Neural progenitor cell (in vitro differentiated cells): ENCODE measurements around the gene BATF. TPM values are rescaled to one million over a fixed set of nuclear protein-coding genes. Genes with fewer than 3 reads are reported as not detected.

Experiments
- DNase-seq: peaks from one replicate; pipeline ENCODE4 v3.0.0-alpha.2; 2016; ENCODE audit warnings: low spot score
- H2AFZ ChIP-seq: fragments of 200-600 bp; sonication (generic); replicated peaks from 2 replicates; pipeline ENCODE4 v1.6.1; 2016; ENCODE audit warnings: antibody characterized with exemption
- H3F3A ChIP-seq: fragments of 200-600 bp; sonication (generic); 2 replicates; pipeline ENCODE4 v1.6.1; 2016; ENCODE audit warnings: antibody characterized with exemption, low read depth
- H3K27ac ChIP-seq: fragments of 200-600 bp; sonication (generic); 2 replicates; pipeline ENCODE4 v1.5.1; 2016; ENCODE audit warnings: mild to moderate bottlenecking
- H3K27me3 ChIP-seq: fragments of 200-600 bp; sonication (generic); 2 replicates; pipeline ENCODE4 v1.6.1; 2016; ENCODE audit warnings: mild to moderate bottlenecking, moderate library complexity
- H3K36me3 ChIP-seq: fragments of 200-600 bp; sonication (generic); 2 replicates; pipeline ENCODE4 v1.5.1; 2016
- H3K4me1 ChIP-seq: fragments of 200-600 bp; sonication (generic); 2 replicates; pipeline ENCODE4 v1.6.1; 2016; ENCODE audit warnings: mixed run types
- H3K4me2 ChIP-seq: fragments of 200-600 bp; sonication (generic); 2 replicates; pipeline ENCODE4 v1.6.1; 2016
- H3K4me3 ChIP-seq: fragments of 200-600 bp; sonication (generic); 2 replicates; pipeline ENCODE4 v1.5.1; 2016
- H3K79me2 ChIP-seq: fragments of 200-600 bp; sonication (generic); 2 replicates; pipeline ENCODE4 v1.6.1; 2016; ENCODE audit warnings: low read depth
- H3K9ac ChIP-seq: fragments of 200-600 bp; sonication (generic); 2 replicates; pipeline ENCODE4 v1.6.1; 2016
- H3K9me3 ChIP-seq: fragments of 200-600 bp; sonication (generic); 2 replicates; pipeline ENCODE4 v1.5.1; 2016; ENCODE audit warnings: low read depth
- H4K20me1 ChIP-seq: fragments of 200-600 bp; sonication (generic); 2 replicates; pipeline ENCODE4 v1.6.1; 2016; ENCODE audit warnings: low read depth
- H3K27ac Mint-ChIP-seq: 3 replicates; pipeline ENCODE4 v1.8.0; 2021; ENCODE audit warnings: mixed read lengths
- H3K27me3 Mint-ChIP-seq: 2 replicates; pipeline ENCODE4 v1.8.0; 2022; ENCODE audit warnings: low read depth, mild to moderate bottlenecking, inconsistent platforms, moderate library complexity, mixed read lengths; ENCODE audit not compliant: insufficient read depth
- H3K36me3 Mint-ChIP-seq: 3 replicates; pipeline ENCODE4 v1.8.0; 2021; ENCODE audit warnings: mixed read lengths
- H3K4me1 Mint-ChIP-seq: 3 replicates; pipeline ENCODE4 v1.8.0; 2021; ENCODE audit warnings: mixed read lengths
- H3K4me3 Mint-ChIP-seq: 3 replicates; pipeline ENCODE4 v1.8.0; 2021; ENCODE audit warnings: mild to moderate bottlenecking, moderate library complexity, mixed read lengths
- H3K9me3 Mint-ChIP-seq: 3 replicates; pipeline ENCODE4 v1.8.0; 2020; ENCODE audit warnings: mixed read lengths
- EZH2 ChIP-seq: fragments of 200-600 bp; sonication (generic); IDR thresholded peaks from 2 replicates; pipeline ENCODE4 v1.6.1; 2017; ENCODE audit warnings: antibody characterized with exemption, mild to moderate bottlenecking, moderate library complexity
- EZH2phosphoT487 ChIP-seq: fragments of 200-600 bp; sonication (generic); IDR thresholded peaks from 2 replicates; pipeline ENCODE4 v1.6.1; 2017; ENCODE audit warnings: antibody characterized with exemption
- total RNA-seq: library from RNA; depleted of rRNA; stranded (reverse); fragments of >200 nt; gene quantifications from 2 replicates; pipeline ENCODE4 v1.2.3, GENCODE V29; 2015; ENCODE audit warnings: low replicate concordance
- TF ChIP-seq, protein P1 (sequence below): fragments of 200-600 bp; sonication (generic); IDR thresholded peaks from 2 replicates; pipeline ENCODE4 v1.5.1; 2017; ENCODE audit warnings: antibody characterized with exemption, mild to moderate bottlenecking

BATF gene
- total RNA-seq, 1 donor from 2014 or later = not detected

DNA sequence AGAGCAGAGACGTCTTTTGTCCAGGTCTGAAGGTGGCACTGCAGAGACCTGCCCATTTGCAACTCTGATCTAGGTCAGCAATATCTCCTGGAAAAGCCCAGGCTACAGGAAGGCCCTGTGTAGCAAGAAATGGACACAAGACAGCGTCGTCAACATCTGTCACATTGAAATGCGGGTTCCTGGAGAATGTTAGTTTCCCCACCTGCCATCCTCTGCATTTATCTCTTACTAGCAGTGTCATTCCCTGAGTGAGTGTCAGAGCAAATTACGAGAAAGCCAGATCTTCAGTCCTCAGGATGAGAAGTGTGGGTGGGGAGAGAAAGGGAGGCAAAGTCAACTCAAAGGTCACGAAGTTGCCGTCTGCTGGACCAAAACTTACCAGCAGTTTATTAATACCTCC is 28.8 kb downstream of the BATF start:
- Mint-ChIP-seq H3K36me3 (no peaks in the 10 kb centered on the region), H3K4me1 (no peaks in the 10 kb centered on the region), H3K27ac (no peak overlapping the region), H3K4me3 (no peak overlapping the region), H3K27me3 (peaks cover 2% of the 10 kb centered on the region), H3K9me3 (no peaks in the 10 kb centered on the region)
- H3K4me1 ChIP-seq = no peaks in the 10 kb centered on the region
- no peaks in the 10 kb centered on the region for H3F3A ChIP-seq
- no peak overlapping the region for H3K27ac ChIP-seq
- no peaks in the 10 kb centered on the region for H3K9me3 ChIP-seq
- TF ChIP-seq EZH2 = no peak
- TF ChIP-seq, protein P1, sequence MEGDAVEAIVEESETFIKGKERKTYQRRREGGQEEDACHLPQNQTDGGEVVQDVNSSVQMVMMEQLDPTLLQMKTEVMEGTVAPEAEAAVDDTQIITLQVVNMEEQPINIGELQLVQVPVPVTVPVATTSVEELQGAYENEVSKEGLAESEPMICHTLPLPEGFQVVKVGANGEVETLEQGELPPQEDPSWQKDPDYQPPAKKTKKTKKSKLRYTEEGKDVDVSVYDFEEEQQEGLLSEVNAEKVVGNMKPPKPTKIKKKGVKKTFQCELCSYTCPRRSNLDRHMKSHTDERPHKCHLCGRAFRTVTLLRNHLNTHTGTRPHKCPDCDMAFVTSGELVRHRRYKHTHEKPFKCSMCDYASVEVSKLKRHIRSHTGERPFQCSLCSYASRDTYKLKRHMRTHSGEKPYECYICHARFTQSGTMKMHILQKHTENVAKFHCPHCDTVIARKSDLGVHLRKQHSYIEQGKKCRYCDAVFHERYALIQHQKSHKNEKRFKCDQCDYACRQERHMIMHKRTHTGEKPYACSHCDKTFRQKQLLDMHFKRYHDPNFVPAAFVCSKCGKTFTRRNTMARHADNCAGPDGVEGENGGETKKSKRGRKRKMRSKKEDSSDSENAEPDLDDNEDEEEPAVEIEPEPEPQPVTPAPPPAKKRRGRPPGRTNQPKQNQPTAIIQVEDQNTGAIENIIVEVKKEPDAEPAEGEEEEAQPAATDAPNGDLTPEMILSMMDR = no peak
- H3K9ac ChIP-seq = no peak overlapping the region
- DNase-seq = no peak
- no peak overlapping the region for H2AFZ ChIP-seq
- no peaks in the 10 kb centered on the region for H3K79me2 ChIP-seq
- no peaks in the 10 kb centered on the region for H3K27me3 ChIP-seq
- H4K20me1 ChIP-seq = no peaks in the 10 kb centered on the region
- H3K4me2 ChIP-seq = no peak overlapping the region
- H3K36me3 ChIP-seq = no peaks in the 10 kb centered on the region
- no peak overlapping the region for H3K4me3 ChIP-seq

DNA sequence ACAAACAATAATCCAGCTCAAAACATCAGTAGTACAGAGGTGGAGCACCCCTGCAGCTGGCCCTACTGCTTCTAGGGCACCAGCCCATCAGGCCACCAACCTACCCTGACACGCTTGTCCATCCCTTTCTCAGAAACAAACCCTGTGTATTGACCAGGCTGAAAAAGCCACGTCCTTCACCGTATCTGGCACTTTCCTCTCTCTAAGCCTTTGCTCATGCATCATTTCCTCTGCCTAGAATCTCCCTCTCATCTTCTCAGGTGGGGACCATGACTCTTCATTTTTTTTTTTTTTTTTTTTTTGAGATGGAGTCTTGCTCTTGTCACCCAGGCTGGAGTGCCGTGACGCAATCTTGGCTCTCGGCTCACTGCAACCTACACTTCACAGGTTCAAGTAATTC is 30.9 kb downstream of the BATF start:
- Mint-ChIP-seq H3K27me3 (peaks cover 2% of the 10 kb centered on the region), H3K27ac (no peak overlapping the region), H3K4me3 (no peak overlapping the region), H3K36me3 (no peaks in the 10 kb centered on the region), H3K4me1 (no peaks in the 10 kb centered on the region), H3K9me3 (no peaks in the 10 kb centered on the region)
- DNase-seq = no peak
- H3K36me3 ChIP-seq = no peaks in the 10 kb centered on the region
- H3K9ac ChIP-seq = no peak overlapping the region
- no peaks in the 10 kb centered on the region for H3K79me2 ChIP-seq
- H3K9me3 ChIP-seq = no peaks in the 10 kb centered on the region
- H2AFZ ChIP-seq = no peak overlapping the region
- no peaks in the 10 kb centered on the region for H3F3A ChIP-seq
- no peak overlapping the region for H3K4me3 ChIP-seq
- no peaks in the 10 kb centered on the region for H4K20me1 ChIP-seq
- TF ChIP-seq, protein P1 = no peak
- TF ChIP-seq EZH2phosphoT487 (no peak), EZH2 (no peak)
- H3K27me3 ChIP-seq = no peaks in the 10 kb centered on the region
- no peaks in the 10 kb centered on the region for H3K4me1 ChIP-seq
- no peak overlapping the region for H3K4me2 ChIP-seq
- H3K27ac ChIP-seq = no peak overlapping the region

DNA sequence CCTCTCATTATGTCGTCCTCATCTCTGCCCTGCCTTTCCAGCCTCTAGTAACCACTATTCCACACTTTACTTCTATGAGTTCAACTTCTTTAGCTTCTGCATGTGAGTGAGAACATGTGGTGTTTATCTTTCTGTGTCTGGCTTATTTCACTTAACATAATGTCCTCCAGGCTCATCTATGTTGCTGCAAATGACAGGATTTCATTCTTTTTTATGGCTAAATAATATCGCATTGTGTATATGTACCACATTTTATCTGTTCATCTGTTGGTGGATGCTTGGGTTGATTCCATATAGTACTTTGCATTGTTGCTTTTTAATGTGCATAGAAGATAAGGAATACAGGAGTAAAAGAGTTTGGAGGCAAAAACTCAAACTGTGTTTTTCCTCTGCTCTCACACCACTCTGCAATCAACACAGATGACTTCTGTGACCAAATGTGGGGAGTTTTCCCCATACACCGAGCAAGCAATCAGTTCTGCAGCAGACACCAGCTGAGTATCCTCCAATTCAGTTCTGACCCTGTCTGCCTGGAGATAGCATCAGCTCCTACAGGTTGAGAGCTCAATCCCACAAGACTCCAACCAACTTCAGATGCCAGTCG is 31.6 kb downstream of the BATF start:
- no peaks in the 10 kb centered on the region for H3K36me3 ChIP-seq
- H2AFZ ChIP-seq = no peak overlapping the region
- H3K4me1 ChIP-seq = no peaks in the 10 kb centered on the region
- no peak overlapping the region for H3K4me2 ChIP-seq
- no peaks in the 10 kb centered on the region for H3K36me3 Mint-ChIP-seq
- H3K27me3 Mint-ChIP-seq = no peaks in the 10 kb centered on the region
- H3K9me3 Mint-ChIP-seq = no peaks in the 10 kb centered on the region
- no peak overlapping the region for H3K4me3 ChIP-seq
- no peaks in the 10 kb centered on the region for H3K27me3 ChIP-seq
- no peaks in the 10 kb centered on the region for H3K9me3 ChIP-seq
- TF ChIP-seq EZH2 (no peak), EZH2phosphoT487 (no peak)
- TF ChIP-seq, protein P1 = no peak
- DNase-seq = no peak
- H3K4me1 Mint-ChIP-seq = no peaks in the 10 kb centered on the region
- H3K9ac ChIP-seq = no peak overlapping the region
- no peak overlapping the region for H3K4me3 Mint-ChIP-seq
- no peak overlapping the region for H3K27ac Mint-ChIP-seq
- H3K79me2 ChIP-seq = no peaks in the 10 kb centered on the region
- no peaks in the 10 kb centered on the region for H4K20me1 ChIP-seq
- H3F3A ChIP-seq = no peaks in the 10 kb centered on the region
- H3K27ac ChIP-seq = no peak overlapping the region
